GM12873 (cell line): ENCODE data around the gene KLHL29.

Source experiments
- CTCF ChIP-seq: IDR thresholded peaks from 2 replicates; pipeline ENCODE4 v1.5.1; 2012; ENCODE audit warnings: low read depth, mild to moderate bottlenecking, moderate library complexity, low read length, control low read depth; ENCODE audit not compliant: insufficient read depth; ENCODE audit errors: missing control alignments

Gene KLHL29

GRCh38 chr2:23542230-23542789, 157.3 kb downstream of the KLHL29 start:
- no peak for TF ChIP-seq CTCF

- TF ChIP-seq CTCF, result no peak
Observed at GRCh38 chr2:23543302-23543701, 158.3 kb downstream of the KLHL29 start.

- no peak for TF ChIP-seq CTCF
Observed at GRCh38 chr2:23543728-23544127, 158.7 kb downstream of the KLHL29 start.

- no peak for TF ChIP-seq CTCF
Observed at GRCh38 chr2:23544589-23545295, 159.8 kb downstream of the KLHL29 start.

- no peak for TF ChIP-seq CTCF
Observed at GRCh38 chr2:23545396-23545795, 160.4 kb downstream of the KLHL29 start.

GRCh38 chr2:23545811-23546210, 160.8 kb downstream of the KLHL29 start:
- TF ChIP-seq CTCF, result no peak

- TF ChIP-seq CTCF, result no peak
Observed at GRCh38 chr2:23546913-23547312, 161.9 kb downstream of the KLHL29 start.
